GM18508 (cell line): ENCODE measurements around the gene GPR156.
"Not testable (repeated sequence)": the region's sequence is repeated elsewhere in the genome, so short reads cannot be mapped to it uniquely, and the experiment has no call there.

ENCODE experiments used
- ATAC-seq: cut with Tn5 transposase; IDR thresholded peaks from one replicate; pipeline ENCODE4 v1.9.1; 2021; ENCODE audit warnings: moderate number of reproducible peaks; ENCODE audit not compliant: insufficient read depth, unreplicated experiment

The GPR156 gene

GRCh38 chr3:120284747-120285507, at the start of gene GPR156:
Gene GPR156, minus strand, starts transcription at chr3:120285222. Its CDS starts 41,124 bp downstream, at chr3:120244098.
- no peak for ATAC-seq

- no peak for ATAC-seq
Measured at GRCh38 chr3:120332646-120333045, 47.6 kb upstream of the GPR156 start.

- no peak for ATAC-seq
Measured at GRCh38 chr3:120331076-120331475, 46.1 kb upstream of the GPR156 start.

GRCh38 chr3:120326784-120327183, 41.8 kb upstream of the GPR156 start:
- ATAC-seq = no peak

DNA sequence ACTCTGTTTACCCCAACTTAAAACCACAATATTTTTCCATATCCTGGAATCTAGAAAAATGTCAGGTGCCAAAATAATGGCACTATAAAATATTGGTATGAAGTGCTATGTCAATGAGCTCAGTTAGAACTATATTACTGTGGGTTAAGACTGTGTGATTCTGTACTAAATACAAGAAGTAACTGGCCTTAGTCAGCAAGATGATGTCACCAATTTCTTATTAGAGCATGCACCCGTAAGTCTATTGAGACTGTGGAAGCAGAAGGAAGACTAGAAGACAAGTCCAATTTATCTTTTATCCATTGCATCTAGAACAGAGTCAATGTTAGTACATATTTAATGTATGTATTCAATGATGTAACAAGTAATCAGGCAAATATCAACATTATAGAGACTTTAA, 39.2 kb upstream of the GPR156 start:
- no peak for ATAC-seq

DNA sequence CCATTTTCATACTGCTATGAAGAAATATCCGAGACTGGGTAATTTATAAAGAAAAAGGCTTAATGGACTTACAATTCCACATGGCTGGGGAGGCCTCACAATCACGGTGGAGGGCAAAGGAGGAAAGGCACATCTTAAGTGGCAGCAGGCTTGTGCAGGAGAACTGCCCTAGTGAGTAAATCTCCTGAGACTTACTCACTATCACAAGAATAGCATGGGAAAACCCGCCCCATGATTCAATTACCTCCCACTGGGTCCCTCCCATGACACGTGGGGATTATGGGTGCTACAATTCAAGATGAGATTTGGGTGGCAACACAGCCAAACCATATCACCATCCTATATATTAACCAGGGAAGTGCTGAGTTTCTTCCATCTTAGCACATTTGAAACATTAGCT, 38.7 kb upstream of the GPR156 start:
- ATAC-seq = not testable (repeated sequence)

DNA sequence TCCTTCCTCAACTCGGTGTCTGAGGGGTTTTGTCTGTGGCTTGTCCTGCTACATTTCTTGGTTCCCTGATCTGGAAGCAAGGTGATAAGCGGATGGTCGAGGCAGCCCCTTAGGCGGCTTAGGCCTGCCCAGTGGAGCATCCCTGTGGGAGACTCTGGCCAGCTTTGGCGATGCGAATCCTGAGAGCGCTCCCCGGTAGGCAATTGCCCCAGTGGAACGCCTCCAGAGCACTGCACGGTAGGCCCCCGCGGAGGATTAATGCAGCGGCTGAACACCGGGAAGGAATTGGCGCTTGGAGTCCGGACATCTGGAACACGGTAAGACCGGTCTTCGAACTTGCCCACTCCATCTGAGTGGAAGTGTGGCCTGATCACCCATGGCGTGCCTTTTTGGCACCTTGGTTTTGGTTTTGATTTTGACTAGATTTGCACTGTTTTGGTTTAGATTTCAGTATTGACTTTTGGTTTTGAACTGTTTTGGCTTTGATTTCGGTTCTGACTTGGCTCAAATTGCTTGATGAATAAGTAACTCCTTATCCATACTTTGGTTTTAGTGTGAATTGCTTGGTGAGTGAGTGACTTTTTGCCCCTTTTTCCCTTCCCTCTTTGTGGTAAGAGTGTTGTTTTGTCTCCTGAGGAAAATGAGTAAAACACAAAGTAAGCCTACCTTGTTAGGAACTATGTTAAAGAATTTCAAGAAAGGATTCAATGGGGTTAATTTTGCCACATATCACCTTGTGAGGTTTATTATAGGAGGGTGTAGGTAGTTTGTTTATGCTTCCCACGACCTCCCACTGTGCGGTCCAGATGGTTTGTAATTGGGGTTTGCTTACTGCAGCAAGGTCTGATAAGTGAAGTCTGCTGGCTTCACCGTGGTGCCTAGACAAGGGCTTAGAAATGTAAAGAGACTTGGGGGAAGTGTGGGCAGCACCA, 27.1 kb upstream of the GPR156 start:
- no peak for ATAC-seq

DNA sequence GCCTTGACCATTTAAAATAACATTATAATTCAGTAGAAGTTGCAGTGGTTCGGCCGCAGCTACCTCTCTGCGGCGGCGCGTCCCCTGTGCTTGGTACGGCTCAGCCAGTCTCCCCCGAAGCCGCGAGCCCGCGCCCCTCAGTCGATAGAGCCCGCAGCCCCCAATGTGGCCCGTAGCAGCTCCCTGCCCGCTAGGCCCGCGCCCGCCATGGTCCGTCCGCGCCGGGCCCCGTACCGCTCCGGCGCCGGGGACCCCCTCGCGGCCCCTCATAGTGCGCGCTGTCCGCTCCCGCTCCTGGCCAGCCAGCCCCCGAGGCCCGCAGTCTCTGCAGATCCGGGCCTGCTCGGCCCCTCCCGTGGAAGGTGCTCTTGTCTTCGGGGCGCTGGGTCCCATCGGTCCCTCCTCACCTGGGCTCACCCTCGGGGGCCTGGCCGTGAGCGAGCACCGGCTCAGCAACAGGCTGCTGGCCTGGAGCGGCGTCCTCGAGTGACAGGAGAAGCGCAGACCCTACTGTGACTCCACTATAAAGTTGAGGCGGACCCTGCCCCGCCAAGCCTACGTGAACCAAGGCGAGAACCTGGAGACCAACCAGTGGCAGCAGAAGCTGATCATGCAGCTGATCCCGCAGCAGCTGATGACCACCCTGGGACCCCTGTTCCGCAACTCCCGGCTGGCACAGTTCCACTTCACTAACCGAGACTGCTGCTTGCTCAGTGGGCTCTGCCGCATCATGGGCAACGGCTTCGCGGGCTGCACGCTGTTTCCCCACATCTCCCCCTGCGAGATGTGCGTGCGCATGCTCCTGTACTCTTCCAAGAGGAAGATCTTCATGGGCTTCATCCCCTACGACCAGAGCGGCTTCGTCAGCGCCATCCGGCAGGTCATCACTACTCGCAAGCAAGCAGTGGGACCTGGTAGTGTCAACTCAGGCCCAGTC, 21.8 kb upstream of the GPR156 start:
- no peak for ATAC-seq

GRCh38 chr3:120304616-120305015, 19.6 kb upstream of the GPR156 start:
- ATAC-seq = no peak

GRCh38 chr3:120302361-120302760, 17.3 kb upstream of the GPR156 start:
- ATAC-seq = no peak

DNA sequence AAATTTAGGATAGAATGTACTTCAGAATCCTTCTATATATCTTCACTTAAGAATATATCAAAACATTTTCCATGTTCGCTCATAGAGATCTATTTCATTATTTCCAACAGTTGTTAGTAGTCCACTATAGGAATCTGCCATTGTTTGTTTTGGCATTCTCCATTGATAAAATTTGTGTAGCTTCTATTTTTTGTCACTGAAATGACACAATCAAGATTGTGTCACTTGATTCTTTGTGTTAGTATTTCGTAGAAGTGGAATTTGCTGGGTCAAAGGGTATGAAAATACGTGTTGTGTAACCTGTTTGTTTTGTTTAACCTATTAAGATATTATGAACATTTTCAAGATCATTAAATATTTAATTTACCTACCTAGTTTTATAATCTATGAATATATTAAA, 15.9 kb upstream of the GPR156 start:
- ATAC-seq = no peak

- ATAC-seq = no peak
Measured at GRCh38 chr3:120299403-120299802, 14.4 kb upstream of the GPR156 start.

DNA sequence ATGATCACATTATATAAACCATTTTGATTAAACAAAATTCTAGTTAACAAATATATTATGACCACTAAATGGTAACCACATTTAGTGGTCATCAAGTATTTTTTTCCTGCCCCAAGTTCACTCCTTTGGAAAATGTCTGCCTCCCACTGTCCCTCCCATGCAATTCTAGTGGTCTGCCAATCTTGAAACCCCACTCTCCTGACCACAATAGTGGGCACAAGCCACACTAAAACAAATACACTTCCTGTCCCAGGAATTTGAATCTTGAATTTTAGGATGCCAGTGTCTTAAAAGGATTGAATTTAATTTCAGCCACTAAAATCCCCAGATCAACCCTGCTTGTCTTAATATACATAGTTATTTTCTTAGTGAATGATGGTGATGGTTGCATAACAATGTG, 14.0 kb upstream of the GPR156 start:
- no peak for ATAC-seq

DNA sequence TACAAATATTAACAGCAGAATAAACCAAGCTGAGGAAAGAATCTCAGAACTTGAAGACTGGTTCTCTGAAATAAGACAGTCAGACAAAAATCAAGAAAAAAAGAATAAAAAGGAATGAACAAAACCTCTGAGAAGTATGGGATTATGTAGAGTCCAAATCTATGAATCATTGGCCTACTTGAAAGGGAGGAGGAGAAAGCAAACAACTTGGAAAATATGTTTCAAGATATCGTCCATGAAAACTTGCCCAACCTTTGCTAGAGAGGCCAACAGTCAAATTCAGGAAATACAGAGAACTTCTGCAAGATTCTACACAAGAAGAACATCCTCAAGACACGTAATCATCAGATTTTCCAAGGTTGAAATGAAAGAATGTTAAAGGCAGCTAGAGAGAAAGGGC, 6.5 kb upstream of the GPR156 start:
- ATAC-seq = not testable (repeated sequence)

- no peak for ATAC-seq
Measured at GRCh38 chr3:120289636-120290035, 4.6 kb upstream of the GPR156 start.

DNA sequence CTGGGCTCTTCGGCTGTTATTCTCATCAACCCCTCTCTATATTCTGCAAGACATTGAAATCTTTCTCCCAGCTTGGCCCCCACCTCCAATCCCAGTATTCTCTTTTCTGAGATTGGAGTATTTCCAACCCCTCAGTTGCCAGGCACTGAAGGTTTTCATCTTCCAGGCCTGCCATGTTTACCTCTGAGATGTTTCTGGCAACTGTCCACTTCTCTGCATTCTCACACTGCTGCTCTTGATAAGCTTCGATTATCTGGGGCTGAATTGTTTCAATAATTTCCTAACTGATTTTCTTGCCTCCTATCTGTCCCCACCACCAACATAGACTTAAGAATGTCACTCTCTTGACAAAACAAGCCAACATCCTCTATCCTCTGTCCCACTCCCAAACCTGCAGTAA, 1.4 kb upstream of the GPR156 start:
- no peak for ATAC-seq

DNA sequence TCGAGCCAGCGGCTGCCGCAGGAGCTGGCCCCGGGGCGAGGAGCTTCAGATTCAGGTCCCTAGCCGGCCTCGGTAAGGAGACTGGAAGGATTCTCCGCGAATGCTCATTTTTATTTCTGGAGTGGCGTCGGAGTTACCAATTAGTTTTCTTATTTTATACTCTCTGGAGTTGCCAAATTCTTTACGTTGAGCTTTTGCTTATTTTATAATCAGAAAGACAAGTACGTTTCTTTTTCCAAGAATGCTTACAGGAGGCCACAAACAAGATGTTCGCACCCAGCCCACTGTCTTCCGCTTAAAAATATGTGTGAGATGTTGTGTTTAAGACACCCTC, 453 bp upstream of the GPR156 start:
- ATAC-seq = no peak

GRCh38 chr3:120281261-120281660, 3.8 kb downstream of the GPR156 start:
- ATAC-seq = no peak

GRCh38 chr3:120280566-120280965, 4.5 kb downstream of the GPR156 start:
- no peak for ATAC-seq

DNA sequence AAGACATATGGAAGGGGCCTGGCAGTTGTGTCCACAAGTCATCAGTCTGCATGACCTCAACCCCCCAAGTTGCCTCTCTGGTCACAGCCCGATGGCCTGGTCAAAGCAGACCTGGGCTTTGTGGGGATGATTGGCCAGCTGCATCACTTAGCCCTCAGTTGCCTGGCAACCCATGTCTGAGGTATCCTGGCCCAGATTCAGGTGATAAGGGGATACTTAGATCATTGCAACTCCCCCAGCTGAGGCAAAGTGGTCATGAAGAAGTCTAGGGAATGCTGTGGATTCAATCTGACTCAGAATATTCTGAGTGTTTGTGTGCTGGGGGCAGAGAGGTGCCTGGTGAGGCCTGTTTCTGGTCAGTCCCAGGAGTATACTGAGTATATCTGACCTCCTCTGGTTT, 5.0 kb downstream of the GPR156 start:
- ATAC-seq = no peak
